Right renal cortex interstitium (tissue), 3 donors: ENCODE measurements around the gene HDGFL3. TPM values are rescaled to one million over a fixed set of nuclear protein-coding genes. Genes with fewer than 3 reads are reported as not detected.

Experiments used
- polyA plus RNA-seq, 3 donors: library from polyadenylated mRNA; unstranded; fragments of 120-200 nt; gene quantifications; one replicate each; pipeline ENCODE4 v1.2.1, GENCODE V29; 2013; ENCODE audit not compliant: insufficient read length in 3 of 3

Gene HDGFL3
- polyA plus RNA-seq, 3 donors = 91.3 to 103 (median 98.7) TPM

Other genes starting within 250 kb of the HDGFL3 start
- 10 to 100 TPM; 43.6 to 48.5 (median 46.3) TPM for gene RAMAC, start 221.6 kb downstream of the HDGFL3 start, polyA plus RNA-seq
- gene C15orf40, start 196.2 kb downstream of the HDGFL3 start, polyA plus RNA-seq = 10 to 100 TPM; 31.7 to 36.5 (median 32.7) TPM
- 10 to 100 TPM; 70.7 to 77.1 (median 74.2) TPM for gene BTBD1, start 140.6 kb downstream of the HDGFL3 start, polyA plus RNA-seq
- gene TM6SF1, start 100.2 kb downstream of the HDGFL3 start, polyA plus RNA-seq = 1 to 10 TPM; 1.7 to 2.0 (median 1.8) TPM
- gene BNC1, start 76.8 kb upstream of the HDGFL3 start, polyA plus RNA-seq = under 1 TPM; 0.11 to 0.23 (median 0.12) TPM
- gene SH3GL3, start 239.5 kb upstream of the HDGFL3 start, polyA plus RNA-seq = 10 to 100 TPM in 2 of 3 donors, 1 to 10 TPM in 1; 9.4 to 13.6 (median 11.3) TPM